H54 (cell line): Measurements from ENCODE around the gene PTK6.

Experiments
- DNase-seq: peaks from one replicate; pipeline ENCODE4 v3.0.0; 2011; ENCODE audit warnings: low spot score, mixed read lengths; ENCODE audit not compliant: insufficient read length
- FAIRE-seq: peaks from 3 replicates; lab custom pipeline; 2011; peaks lifted over from hg19 to GRCh38; lab: Jason Lieb, UNC
- POLR2A ChIP-seq: IDR thresholded peaks from 2 replicates; pipeline ENCODE4 v1.6.1; 2011; ENCODE audit warnings: low read depth, mild to moderate bottlenecking, low read length

Gene PTK6

GRCh38 chr20:63536997-63537524 lies at the start of gene PTK6:
Gene PTK6, minus strand, starts transcription at chr20:63537376. Its CDS starts 62 bp downstream, at chr20:63537314.
- FAIRE-seq (no peak), DNase-seq (peak; percentile 95)
- TF ChIP-seq POLR2A, result no peak

GRCh38 chr20:63586797-63587196 lies 49.6 kb upstream of the PTK6 start:
- DNase-seq (no peak), FAIRE-seq (no peak)
- no peak for TF ChIP-seq POLR2A

- DNase-seq, result no peak
- FAIRE-seq, result no peak
- TF ChIP-seq POLR2A, result no peak
These were observed 48.7 kb upstream of the PTK6 start for GRCh38 chr20:63585616-63586565.

GRCh38 chr20:63582382-63583063 lies 45.3 kb upstream of the PTK6 start:
- no peak for DNase-seq
- no peak for TF ChIP-seq POLR2A
- FAIRE-seq, result no peak

- no peak for TF ChIP-seq POLR2A
- FAIRE-seq, result no peak
- no peak for DNase-seq
These were observed 43.8 kb upstream of the PTK6 start for GRCh38 chr20:63580796-63581461.

GRCh38 chr20:63579017-63579694 lies 42.0 kb upstream of the PTK6 start:
- FAIRE-seq (no peak), DNase-seq (no peak)
- TF ChIP-seq POLR2A, result no peak

GRCh38 chr20:63578224-63579016 lies 41.2 kb upstream of the PTK6 start:
- no peak for FAIRE-seq
- no peak for TF ChIP-seq POLR2A
- no peak for DNase-seq

DNA sequence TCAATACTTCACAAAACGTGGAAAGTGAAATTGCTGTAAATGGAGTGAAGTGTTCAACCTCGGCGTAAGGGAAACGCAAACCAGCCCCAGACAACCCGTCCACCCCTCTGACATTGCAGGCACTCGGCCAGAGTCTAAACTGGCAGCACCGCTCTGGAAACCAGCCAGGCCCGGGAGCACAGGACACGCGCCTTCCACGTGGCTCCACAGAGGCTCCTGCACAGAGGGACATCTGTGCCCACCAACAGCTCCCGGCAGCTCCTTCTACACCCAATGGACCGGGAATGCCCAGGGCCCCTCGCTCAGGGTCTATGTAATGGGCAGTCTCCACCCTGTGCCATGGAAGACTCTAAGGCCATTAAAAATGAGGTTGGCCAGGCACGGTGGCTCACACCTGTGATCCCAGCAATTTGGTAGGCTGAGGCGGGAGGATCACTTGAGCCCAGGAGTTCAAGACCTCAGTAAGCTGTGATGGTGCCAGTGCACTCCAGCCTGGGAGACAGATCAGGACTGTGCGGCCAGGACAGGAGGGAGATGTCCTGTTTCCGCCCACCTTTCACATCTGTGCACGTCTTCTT lies 40.2 kb upstream of the PTK6 start:
- TF ChIP-seq POLR2A, result no peak
- no peak for DNase-seq
- no peak for FAIRE-seq

- DNase-seq (no peak), FAIRE-seq (no peak)
- TF ChIP-seq POLR2A, result no peak
These were observed 39.1 kb upstream of the PTK6 start for GRCh38 chr20:63576311-63576710.

DNA sequence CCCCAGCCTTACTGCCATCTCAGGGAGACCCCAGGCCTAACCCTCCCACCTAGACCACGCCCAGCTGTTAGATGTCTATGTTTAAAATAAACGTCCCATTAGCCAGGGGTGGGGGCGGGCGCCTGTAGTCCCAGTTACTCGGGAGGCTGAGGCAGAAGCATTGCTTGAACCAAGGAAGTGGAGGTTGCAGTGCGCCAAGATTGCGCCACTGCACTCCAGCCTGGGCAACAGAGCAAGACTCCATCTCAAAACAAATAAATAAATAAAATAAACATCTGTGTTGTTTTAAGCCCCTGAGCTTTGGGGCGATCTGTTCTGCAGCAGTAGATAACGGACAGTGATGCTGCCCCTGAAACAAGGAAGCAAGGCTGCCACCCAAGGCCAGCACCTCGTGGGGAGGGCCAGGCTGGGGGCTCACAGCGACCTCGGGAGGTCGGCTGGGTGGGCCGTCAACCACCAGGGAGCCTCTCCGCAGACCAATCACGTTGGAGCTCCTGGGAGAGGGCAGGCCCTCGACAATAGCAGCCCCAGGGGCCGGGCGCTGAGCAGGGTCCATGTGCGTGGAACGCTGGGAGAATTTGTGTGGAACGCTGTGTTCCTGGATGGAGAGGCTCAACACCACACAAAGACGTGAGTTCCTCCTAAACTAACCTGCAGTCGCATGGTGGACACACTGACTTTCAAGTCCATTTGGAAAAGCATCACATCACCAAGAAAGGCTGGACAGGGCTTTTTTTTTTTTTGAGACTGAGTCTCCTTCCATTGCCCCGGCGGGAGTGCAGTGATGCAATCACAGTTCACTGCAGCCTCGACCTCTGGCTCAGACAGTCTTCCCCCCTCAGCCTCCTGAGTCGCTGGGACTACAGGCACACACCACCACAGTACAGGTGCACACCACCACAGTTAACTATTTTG lies 37.9 kb upstream of the PTK6 start:
- DNase-seq (peak; percentile 61), FAIRE-seq (no peak)
- no peak for TF ChIP-seq POLR2A

GRCh38 chr20:63574156-63574828 lies 37.1 kb upstream of the PTK6 start, which contains the start of gene HELZ2:
Gene HELZ2, minus strand, starts transcription at chr20:63574239. Its CDS starts 1,854 bp downstream, at chr20:63572385.
- no peak for FAIRE-seq
- TF ChIP-seq POLR2A, result peak; percentile 74
- peak; percentile 84 for DNase-seq
